Embryonic facial prominence (tissue), 1 donor: Measurements from ENCODE around the gene FBN1.

Experiments
- DNase-seq: peaks from one replicate; pipeline ENCODE4 v3.0.0-alpha.2; 2016; ENCODE audit errors: extremely low spot score

FBN1 gene

DNA sequence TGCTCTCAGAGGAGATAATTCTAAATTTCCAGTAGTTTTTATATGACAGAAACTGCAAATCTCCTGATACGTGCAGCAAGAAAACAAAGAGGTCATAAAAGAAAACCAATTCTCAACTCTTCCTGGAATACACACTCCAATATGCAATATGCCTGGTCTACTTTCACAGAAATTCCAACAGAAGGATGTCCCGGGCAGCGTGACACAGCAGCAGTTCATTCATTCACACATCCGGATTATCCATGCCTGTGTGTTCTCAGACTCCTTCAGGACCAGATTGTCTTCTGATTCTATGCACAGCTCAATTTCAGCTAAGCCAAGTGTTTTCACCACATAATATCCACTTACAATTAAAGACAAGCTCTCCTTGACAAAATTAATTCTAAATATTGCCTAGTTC, 64.3 kb downstream of the FBN1 start:
- DNase-seq, result no peak

DNA sequence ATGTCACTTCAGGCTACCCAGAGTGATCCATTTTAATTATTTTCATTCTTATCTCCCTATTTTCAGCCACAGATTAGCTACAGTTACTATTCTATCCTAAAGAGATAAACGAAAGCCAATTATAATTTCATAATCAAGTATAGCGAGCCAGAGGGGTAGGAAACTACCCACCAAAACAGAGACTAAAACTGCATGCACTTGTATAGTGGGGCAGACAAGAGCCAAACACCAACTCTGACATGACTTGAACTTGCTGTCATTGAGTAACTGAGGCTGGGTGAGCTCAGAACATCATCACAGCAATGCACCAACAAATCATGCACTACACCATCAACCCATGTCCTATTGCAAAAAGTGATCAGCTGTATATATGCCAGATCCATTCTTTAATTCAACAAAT, 64.8 kb downstream of the FBN1 start:
- DNase-seq, result no peak

DNA sequence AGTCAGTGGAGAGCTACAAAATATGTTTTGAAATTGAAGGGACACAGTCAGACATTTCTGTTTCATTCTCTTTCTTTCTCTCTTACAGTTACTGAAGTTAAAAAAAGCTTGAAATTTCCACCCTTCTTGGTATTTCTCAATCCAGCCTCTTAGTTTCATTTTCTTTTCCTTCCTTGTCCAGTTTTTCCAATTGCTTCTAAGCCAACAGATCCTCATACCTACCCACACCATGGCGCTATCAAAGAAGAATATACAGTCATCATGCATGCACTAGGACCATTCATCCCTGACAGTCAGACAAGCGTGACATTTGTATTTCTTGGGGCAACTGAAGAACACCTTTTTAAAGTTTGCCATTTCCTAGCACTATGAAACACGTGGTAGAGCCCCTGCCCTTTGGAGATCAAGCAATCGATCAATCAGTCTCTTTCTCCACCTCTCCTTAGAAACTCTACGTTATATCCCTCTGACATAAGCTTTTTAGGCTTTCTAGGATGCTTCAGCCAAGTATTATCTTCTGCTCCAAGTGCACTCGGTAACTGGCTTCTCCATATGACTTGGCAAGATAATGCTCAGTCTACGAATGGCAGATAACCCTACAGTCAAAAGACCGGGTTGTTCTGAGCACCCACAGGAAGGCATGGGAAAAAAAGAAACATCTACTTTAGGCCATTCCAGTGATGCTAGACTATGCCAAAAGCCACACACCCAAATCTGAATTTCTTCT, 65.4 kb downstream of the FBN1 start:
- no peak for DNase-seq

DNA sequence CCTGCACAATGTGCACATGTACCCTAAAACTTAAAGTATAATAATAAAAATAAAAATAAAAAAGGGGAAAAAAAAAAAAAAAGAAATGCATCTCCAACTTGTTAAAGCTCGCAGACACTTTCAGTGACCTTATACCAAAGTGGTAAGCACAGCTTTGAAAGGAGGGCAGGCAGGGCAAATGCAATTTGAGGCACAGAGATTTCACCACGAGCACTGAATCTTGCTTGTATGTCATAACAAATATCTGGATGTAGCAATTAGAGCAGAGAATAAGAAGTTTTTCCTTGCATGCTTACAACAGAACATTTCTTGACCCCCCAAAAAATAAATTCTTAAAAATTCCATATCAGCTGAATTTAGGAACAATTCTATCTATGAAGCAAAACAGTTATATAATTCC, 66.5 kb downstream of the FBN1 start:
- no peak for DNase-seq

DNA sequence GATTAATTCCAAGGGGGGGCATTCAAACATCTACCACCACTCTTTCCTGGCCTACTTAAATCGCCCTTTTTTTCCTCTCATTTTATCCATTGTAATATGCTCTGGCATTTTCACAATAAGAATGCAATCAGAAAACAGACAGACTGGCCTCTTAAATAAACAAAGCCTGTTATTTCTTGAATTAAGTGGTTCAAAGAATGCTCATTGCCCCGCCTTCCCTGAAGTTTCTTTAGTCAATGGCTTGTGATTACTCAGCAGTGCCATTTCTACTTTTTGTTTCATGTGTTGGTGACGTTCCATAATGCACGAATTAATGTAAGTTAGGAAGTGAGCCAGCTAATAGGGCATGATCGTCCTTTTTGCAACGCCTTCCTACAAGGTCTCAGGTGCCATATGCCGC, 68.0 kb downstream of the FBN1 start:
- no peak for DNase-seq

DNA sequence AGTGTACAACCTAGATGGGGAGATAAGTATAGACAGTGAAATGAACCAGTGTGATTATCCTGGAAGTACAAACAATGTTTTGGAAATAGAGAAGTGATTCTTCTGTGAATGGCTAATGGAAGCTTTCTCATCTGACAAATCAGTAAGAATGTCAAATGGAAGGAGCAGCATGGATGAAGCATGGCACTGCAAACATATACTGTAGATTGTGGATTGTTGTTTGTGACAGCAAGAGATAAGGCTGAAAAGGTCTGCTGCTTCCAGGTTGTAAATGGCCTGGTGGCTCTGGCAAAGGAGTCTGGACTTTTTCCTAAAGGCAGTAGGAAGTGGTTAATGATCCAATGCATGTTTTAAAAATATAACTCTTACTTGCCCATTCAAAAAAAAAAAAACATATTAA, 71.3 kb downstream of the FBN1 start:
- DNase-seq, result no peak

DNA sequence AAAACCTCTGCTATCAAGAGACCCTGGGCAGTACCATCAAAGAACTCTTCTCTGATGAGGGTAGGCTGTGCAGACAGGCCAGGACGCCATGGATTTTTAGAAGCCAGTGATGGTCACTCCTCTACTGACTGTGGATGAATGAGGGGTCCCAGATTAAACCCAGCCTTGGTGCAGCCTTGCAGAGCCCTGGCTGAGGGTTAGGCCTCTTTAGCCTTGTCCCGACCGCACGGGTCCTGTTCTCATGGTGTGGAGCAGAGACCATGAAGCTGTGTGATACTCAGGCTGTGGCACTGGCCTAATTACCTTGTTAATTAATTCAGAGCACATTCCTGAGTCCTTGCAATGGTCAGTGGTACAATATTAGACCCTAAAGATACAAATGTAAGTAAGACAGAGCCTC, 71.7 kb downstream of the FBN1 start:
- no peak for DNase-seq

DNA sequence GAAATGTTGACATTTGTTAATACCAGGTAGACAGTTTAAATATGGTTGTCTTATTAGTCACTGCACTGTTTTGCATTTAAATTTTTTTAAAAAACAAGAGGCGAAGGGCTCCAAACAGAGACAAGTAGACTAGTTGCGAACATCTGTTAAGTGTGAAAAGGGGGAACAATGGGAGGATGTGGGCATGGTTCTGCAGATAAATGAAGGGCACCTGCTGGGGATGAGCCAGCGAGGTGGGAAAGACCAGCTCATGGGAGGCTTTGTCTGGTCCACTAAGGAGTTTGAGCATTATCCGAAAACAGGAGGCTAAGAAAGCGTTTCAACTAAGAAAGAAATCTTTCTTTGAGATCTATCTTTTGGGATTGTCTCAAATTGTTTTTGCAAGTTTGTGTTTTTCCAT, 72.7 kb downstream of the FBN1 start:
- DNase-seq, result no peak

DNA sequence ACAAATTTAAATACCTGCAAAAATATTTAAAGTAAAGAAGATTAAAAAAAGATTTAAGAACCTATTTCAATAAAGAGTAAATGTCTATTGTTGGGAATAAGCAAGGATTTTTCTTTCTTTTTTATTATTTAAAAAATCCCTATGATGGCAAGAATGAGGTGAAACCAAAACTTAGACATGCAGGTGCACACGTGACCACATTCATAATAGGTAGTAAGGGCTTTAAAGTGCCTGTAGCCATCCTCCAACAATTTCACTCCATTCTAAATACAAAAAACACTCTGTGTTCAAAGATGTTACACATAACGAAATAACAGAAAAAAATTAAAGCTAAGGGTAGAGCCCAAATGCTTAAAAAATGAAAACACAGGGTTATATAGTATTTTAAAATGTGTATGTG, 74.0 kb downstream of the FBN1 start:
- no peak for DNase-seq

DNA sequence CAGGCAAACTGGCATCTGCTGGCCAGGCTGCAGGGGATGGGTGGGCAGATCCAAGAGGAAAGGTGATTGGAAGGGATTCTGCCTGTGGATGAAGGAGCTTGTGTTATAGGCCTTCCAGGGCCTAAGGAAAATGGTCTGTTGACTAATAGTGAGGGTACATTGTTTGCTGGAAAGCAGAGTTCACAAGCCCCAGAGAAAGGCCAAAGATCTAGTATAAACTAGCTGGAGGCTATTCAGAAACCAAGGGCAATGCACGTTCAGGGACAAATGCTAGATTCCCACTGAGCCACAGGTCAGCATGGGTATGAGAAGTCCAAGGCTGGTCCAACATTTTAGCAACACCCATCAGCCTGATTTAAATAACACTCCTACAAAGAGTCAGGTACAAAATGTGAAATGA, 74.7 kb downstream of the FBN1 start:
- DNase-seq, result no peak

DNA sequence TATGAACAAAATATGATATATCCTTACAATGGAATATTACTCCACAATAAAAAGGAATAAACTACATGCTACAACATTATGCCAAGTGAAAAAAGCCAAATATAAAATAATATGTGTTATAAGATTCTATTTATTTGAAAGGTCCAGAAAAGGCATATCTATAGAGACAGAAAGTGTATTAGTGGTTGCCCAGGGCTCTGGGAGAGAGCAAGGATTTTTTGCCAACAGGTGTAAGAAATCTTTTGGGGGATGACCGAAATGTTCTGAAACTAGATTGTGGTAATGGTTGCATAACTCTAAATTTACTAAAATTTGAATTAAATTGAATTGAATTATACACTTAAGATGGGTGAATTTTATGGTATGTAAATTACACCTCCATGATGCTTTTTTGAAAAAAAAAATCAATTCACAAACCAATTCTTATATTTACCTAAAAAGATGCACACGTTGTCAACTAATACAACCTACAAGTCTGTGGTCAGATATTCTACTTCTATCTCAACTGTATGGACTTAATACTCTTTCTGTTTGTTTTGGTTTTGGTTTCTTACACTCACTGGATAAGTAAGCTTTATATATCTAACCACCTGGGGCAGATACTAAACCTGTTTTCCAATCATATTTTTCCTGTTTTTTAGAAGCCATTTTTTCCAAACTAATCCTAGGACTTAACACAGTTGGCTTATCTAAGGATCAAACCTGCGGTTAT, 75.8 kb downstream of the FBN1 start:
- no peak for DNase-seq

DNA sequence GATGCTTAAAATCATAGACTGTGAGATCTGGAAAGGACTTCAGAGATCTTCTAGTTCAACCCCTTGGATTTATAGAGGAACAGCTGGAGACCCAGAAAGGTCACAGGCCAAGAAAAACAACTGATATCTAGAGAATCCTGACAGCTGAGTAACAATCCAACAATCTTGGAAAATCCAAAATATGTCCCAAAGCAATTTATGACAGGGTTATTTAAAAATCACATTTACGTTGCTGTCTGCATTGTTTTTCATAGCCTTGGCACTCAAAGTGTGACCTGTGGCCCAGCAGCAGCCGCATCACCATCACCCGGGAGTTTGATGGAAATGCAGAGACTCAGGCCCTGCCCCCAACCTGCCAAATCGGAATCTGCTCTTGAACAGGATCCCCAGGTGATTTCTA, 78.8 kb downstream of the FBN1 start:
- DNase-seq, result no peak

DNA sequence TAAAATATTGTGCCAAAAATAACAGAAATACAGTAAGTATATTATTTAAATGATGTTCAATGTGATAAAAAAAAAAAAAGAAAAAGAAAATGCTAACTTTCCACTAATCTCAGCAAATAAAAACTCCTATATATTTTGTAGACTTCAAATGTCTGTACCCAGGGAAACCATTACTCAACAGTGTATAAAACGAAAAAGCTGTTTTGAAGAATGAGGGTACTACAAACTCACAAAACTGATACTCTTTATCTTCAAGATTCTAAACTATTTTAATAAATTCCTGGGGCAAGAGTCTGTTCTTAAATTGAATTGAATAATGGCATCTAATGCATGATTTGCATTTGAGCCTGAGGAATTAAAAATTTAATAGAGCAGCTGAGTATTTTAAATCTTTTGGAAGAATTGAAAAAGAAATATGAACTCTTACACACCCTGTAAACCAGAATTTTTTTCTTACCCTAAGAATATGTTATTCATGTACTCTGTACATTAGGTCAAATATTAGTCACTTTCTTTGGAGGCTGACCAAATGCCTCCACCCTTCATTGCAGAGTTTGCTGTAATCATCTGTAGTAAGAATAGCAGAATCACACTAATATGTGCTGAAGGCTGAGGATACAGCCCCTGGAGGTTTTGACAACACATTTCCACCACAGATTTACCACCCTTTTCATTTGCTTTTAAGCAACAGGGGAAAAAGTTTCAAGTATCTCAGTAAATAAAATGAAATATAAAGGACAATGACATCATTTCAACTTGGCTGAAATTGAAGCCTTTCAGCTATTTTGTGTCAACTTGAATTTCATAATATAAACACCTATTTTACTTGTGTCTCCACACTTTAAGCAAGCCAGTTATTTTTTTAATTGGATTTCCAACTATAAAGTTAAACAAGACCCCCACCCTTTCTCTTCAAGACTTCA, 79.7 kb downstream of the FBN1 start:
- no peak for DNase-seq

DNA sequence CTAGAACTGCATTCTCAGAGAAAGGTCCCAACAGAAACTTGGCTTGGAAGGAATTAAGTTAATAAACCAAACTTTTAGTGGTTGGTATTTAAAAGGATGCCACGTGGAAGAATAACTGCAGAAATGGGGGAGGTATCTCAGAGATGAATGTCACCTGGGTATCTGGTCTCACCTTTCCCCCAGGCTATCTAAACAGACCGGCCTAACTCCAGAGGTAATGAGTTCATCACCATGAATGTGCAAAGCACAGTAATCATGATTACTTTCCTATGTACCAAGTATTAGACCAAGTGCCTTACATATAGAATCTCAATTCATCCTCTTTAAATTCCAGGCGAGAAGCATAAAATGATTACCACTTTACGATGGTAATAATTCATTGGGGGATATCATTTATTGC, 80.8 kb downstream of the FBN1 start:
- no peak for DNase-seq

DNA sequence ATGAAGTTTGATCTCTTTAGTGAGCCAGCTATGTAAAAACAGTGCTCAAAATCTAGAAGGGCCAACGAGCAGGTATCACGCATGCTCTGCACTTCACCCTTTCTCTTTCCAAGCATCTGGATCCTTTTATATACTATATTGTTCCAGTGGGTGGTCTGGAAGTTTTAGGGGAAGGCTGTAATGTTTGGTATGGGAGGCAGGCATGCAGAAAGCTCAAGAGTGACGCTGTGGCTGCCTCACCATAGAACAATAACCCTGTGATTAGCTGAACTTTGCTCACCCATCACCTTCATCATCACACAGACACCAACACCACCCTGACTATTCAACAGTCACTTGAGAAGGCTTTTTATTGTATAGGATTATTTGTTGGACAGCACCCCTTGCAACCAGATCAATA, 81.6 kb downstream of the FBN1 start:
- DNase-seq, result no peak

DNA sequence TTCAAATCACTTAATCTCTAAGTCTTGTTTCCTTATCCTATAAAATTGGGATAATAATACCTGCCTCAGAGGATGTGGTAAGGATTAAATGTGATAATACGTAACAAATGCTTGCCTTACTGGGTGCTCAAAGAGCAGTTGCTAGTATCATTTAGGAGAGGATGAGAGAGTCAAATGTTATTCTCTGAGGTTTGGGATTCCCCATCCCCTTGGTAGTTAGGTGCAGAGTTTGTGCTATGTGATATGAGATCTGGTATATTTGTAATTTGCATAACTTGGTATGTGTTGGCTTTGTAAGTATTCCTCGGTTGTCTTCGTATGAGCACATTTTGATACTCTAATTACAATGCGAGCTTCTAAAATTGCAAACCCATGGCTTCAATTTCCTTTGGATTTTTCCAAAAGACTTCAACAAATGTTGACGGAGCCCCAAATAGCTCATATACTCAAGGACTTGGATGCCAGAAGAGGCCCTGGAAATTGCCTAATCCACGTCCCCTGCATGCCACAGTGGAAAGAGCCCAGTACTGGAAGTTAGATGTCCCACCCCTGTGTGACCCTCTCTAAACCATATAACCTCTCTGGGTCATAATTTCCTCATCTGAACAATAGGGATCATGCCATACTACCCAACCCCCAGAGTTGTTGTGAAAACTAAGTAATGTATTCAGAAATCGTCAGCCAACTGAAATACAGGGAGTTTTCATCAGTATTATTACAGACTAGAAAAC, 85.0 kb downstream of the FBN1 start:
- DNase-seq, result no peak

DNA sequence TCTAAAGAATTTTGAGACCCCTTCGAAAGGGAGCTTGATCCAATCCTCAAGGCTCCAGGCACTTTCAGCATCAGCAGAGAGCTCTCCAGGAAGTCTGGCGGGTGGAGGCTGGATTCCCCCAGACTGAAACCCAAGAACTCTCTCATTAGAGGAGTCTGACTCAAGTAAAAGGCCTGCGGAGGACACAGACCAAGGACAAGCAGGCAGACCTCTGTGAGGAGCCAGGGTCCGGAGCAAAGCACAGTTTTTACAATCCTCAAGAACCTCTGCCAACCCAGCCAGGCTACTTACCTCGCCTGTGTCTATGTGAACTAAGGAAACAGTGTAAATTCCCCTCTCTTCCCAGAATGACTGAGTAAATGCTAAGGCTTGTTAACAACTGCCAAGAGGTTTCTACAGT, 86.2 kb downstream of the FBN1 start:
- no peak for DNase-seq

DNA sequence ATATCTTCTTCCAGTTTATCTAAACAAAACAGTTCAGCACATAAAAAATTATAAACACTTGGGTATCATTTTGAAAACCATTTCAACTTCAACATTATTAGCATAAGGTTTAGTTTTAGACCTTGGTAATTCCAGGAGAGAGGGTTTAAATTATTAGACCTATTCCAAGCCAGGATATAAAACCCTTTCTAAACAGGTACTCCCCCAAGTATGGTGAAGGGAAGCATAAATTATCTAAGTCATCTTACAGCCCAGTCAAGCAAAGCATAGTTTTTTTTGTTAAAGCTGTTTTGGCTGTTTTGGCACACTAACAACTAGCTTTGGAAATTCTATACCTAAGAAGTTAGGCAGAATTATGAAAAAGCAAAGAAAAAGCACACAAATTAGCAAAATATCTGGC, 87.3 kb downstream of the FBN1 start:
- DNase-seq, result no peak

DNA sequence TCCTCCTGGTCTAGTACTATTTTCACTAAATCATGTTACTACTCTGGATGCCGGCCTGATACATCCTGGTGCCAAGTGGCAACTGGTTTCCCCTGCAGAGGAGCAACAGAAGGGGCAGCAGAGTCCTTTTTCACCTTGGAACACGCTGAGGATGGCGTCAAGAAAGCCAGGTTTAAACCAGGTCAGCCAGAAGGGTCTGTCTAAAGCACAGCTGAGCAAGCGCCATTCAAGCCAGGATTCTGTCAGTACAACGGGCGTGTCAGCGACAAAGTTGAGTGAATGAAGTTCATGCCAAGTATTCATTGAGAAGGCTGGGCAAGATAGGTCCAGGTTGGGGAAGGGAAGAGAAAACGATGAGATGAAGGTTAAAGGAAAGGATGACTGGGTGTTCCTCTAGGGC, 88.2 kb downstream of the FBN1 start:
- DNase-seq, result no peak

DNA sequence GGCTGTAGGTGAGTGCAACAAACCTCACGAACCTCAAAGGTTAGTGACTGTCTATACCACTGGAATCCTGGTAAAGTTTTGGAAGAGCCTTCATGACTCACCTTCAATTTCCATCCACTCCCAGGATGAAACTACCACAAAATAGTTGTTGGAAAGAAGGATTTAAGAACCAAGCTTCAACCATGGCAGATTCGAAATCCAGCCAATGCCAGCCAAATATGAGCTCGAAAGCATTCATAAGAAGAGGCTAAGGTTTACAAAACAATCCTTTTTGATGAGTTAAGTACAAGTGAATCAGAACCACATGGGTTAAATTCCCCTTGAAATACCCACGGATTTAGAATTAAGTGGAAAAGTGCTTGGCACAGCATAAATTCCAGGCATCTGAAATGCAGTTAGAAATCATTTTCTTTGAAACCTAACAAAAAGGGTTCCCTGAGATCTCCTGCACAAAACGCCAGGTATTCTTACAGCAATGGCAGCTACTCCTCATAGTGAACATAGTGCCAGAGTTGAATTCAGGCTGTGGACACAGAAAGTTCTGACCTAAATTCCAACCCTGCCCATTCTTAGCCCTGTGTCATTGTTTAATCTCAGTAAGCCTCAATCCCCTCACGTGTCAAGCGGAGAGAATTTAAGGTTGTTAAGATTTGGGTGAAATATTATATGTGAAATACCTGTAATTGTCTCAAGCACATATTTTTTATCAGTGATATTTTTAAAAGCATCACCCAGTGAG, 89.2 kb downstream of the FBN1 start:
- DNase-seq, result no peak

DNA sequence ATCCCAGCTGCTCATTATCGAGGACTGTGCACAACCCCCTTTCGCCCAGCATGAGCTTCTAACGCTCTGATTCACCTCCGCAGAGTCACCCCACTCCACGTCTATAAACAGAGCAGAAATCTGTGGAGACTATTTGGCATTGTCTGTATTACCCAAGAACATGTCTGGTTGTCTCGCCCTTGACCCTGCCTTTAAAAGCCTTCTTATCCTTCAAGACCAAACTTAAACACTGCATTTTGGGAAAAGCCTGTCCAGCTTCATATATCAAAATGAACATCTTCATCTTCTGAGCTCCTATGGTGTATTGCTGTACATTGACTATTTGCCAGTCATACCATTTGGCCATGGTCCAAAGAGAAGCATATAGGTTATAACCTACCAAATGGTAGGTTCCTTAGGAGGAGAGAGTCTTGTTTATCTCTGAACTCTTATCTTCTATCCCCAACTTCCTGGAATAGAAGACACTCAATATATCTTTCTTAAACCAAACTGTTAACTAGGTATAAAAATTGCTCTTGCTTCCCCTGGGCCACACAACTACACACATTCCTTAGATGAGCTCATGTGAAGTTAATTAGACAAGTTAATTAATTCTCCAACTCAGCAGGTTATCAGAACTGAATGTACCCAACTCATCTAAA, 90.1 kb downstream of the FBN1 start:
- DNase-seq, result no peak
